Measurements from ENCODE around the gene KLHL17.

KLHL17 gene

GRCh38 chr1:923991-924655, 36.3 kb upstream of the KLHL17 start:
- Histone ChIP-seq H2AFZ (ENCODE audit: low read depth, low read length) (no peak overlapping the region), H3K27ac (ENCODE audit: low read length) (no peak overlapping the region), H3K4me3 (ENCODE audit: low read length) (0 out of 2 replicates have a peak overlapping the region, but pooled peaks have one; percentile 10), H3K36me3 (replicated peaks; ENCODE audit: low read depth, low read length) (no peaks in the 10 kb centered on the region), H4K20me1 (ENCODE audit: insufficient read depth, low read length) (no peaks in the 10 kb centered on the region), H3K4me2 (ENCODE audit: low read length) (peak overlapping the region; percentile 24; the same call in 1 of the 2 replicates), H3K9me3 (ENCODE audit: insufficient read depth, low read length) (no peaks in the 10 kb centered on the region), H3K4me1 (ENCODE audit: low read length) (0 out of 2 replicates have a peak, but pooled peaks cover 6% of the 10 kb centered on the region), H3K79me2 (ENCODE audit: low read length) (no peaks in the 10 kb centered on the region), H3K9ac (ENCODE audit: low read length) (no peak overlapping the region), H3K27me3 (ENCODE audit: low read depth, low read length) (0 out of 2 replicates have a peak, but pooled peaks cover 8% of the 10 kb centered on the region)
- no peak for TF ChIP-seq EZH2phosphoT487 (IDR thresholded peaks at IDR 0.05; ENCODE audit: low read depth)
- TF ChIP-seq CTCF (IDR thresholded peaks at IDR 0.05; ENCODE audit: low read depth, low read length) = no peak

GRCh38 chr1:924656-925560, 35.5 kb upstream of the KLHL17 start:
- Histone ChIP-seq H2AFZ (ENCODE audit: low read depth, low read length) (no peak overlapping the region), H3K4me1 (ENCODE audit: low read length) (0 out of 2 replicates have a peak, but pooled peaks cover 6% of the 10 kb centered on the region), H3K9ac (ENCODE audit: low read length) (no peak overlapping the region), H4K20me1 (ENCODE audit: insufficient read depth, low read length) (no peaks in the 10 kb centered on the region), H3K36me3 (replicated peaks; ENCODE audit: low read depth, low read length) (no peaks in the 10 kb centered on the region), H3K27ac (ENCODE audit: low read length) (no peak overlapping the region), H3K27me3 (ENCODE audit: low read depth, low read length) (0 out of 2 replicates have a peak, but pooled peaks cover 8% of the 10 kb centered on the region), H3K4me2 (ENCODE audit: low read length) (no peak overlapping the region), H3K9me3 (ENCODE audit: insufficient read depth, low read length) (no peaks in the 10 kb centered on the region), H3K79me2 (ENCODE audit: low read length) (no peaks in the 10 kb centered on the region), H3K4me3 (ENCODE audit: low read length) (no peak overlapping the region)
- TF ChIP-seq EZH2phosphoT487 (IDR thresholded peaks at IDR 0.05; ENCODE audit: low read depth) (no peak), CTCF (IDR thresholded peaks at IDR 0.05; ENCODE audit: low read depth, low read length) (no peak)

DNA sequence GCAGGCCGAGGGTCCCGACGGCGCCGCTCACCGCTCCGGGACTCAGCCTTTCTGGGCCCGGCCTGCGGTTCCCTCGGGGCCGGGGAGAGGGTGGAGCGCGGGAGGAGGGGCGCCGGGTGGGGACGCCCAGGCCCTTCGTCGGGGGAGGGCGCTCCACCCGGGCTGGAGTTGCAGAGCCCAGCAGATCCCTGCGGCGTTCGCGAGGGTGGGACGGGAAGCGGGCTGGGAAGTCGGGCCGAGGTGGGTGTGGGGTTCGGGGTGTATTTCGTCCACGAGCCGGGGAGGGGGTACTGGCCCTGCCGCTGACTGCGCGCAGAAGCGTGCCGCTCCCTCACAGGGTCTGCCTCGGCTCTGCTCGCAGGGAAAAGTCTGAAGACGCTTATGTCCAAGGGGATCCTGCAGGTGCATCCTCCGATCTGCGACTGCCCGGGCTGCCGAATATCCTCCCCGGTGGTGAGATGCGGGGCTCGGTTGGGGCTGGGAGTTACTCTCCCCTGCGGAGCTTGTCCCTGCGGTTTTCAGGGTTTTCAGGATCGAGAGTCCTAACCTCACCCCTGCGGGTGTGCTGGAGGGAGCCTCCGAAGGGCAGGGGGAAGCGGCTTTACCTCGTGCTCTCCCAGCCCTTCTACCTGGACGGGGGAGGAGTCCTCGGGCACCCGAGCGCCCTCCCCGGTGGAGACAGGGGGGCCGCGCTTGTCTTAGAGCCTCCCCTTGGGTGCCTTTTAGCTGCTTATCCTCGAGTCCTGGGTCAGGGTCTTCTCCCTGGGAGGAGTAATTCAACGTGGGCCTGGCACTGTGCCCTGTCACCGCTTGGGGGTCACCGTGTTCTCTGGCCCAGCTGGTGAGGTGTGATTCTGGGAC, 34.6 kb upstream of the KLHL17 start:
- Histone ChIP-seq H3K4me1 (ENCODE audit: low read length) (0 out of 2 replicates have a peak, but pooled peaks cover 4% of the 10 kb centered on the region), H3K36me3 (replicated peaks; ENCODE audit: low read depth, low read length) (no peaks in the 10 kb centered on the region), H3K9me3 (ENCODE audit: insufficient read depth, low read length) (no peaks in the 10 kb centered on the region), H3K79me2 (ENCODE audit: low read length) (no peaks in the 10 kb centered on the region), H2AFZ (ENCODE audit: low read depth, low read length) (no peak overlapping the region), H4K20me1 (ENCODE audit: insufficient read depth, low read length) (no peaks in the 10 kb centered on the region), H3K4me3 (ENCODE audit: low read length) (no peak overlapping the region), H3K9ac (ENCODE audit: low read length) (no peak overlapping the region), H3K27ac (ENCODE audit: low read length) (no peak overlapping the region), H3K4me2 (ENCODE audit: low read length) (no peak overlapping the region), H3K27me3 (ENCODE audit: low read depth, low read length) (0 out of 2 replicates have a peak, but pooled peaks cover 8% of the 10 kb centered on the region)
- TF ChIP-seq EZH2phosphoT487 (IDR thresholded peaks at IDR 0.05; ENCODE audit: low read depth) (no peak), CTCF (IDR thresholded peaks at IDR 0.05; ENCODE audit: low read depth, low read length) (no peak)

Measured in OCI-LY3 (cell line).